Testis (tissue), 3 donors: ENCODE measurements around the gene QSOX1. TPM values are rescaled to one million over a fixed set of nuclear protein-coding genes. Genes with fewer than 3 reads are reported as not detected.
"Not testable (repeated sequence)": the region's sequence is repeated elsewhere in the genome, so short reads cannot be mapped to it uniquely, and the experiment has no call there.

Source experiments
- DNase-seq: peaks from one replicate; pipeline ENCODE4 v3.0.0-alpha.2; 2019
- H3K27ac ChIP-seq, 2 donors: fragments of 200-600 bp; sonication (generic); one replicate each; pipeline ENCODE4 v1.5.1; 2019
- H3K27me3 ChIP-seq: fragments of 200-600 bp; sonication (generic); one replicate; pipeline ENCODE4 v1.5.1; 2019
- H3K36me3 ChIP-seq: fragments of 200-600 bp; sonication (generic); one replicate; pipeline ENCODE4 v1.5.1; 2017; ENCODE audit warnings: low read depth; ENCODE audit errors: missing control alignments
- H3K4me1 ChIP-seq: fragments of 200-600 bp; sonication (generic); one replicate; pipeline ENCODE4 v1.5.1; 2019
- H3K4me3 ChIP-seq, 2 donors: fragments of 200-600 bp; sonication (generic); one replicate each; pipeline ENCODE4 v1.5.1; 2017 to 2019
- H3K9me3 ChIP-seq: fragments of 200-600 bp; sonication (generic); one replicate; pipeline ENCODE4 v1.5.1; 2017
- POLR2A ChIP-seq: fragments of 450-650 bp; IDR thresholded peaks from one replicate; pipeline ENCODE4 v1.6.1; 2017; ENCODE audit warnings: antibody characterized with exemption, mild to moderate bottlenecking, moderate library complexity
- WGBS, 2 donors: methylation state at CpG; one replicate each; pipeline ENCODE4 v1.1.5; 2018; 5-methylcytosine and 5-hydroxymethylcytosine counted together
- intact Hi-C: fragments of 100-400 bp; cut with DNase I; formaldehyde crosslinking; loops from one replicate; pipeline ENCODE4 v1.15.1; 2023; ENCODE audit warnings: low total_unique reads
- polyA plus RNA-seq: library from polyadenylated mRNA; stranded (reverse); fragments of 350-450 nt; fragmentation: Illumina TruSeq; extraction: RNeasy Lipid Tissue Mini Kit (QIAGEN cat#74804); gene quantifications from one replicate; pipeline ENCODE4 v1.2.3, GENCODE V29; 2014; ENCODE audit warnings: low read depth, low replicate concordance; ENCODE audit not compliant: insufficient read depth
- total RNA-seq, 2 donors: library from RNA; depleted of rRNA; stranded (reverse); fragments of >200 nt; gene quantifications; one replicate each; pipeline ENCODE4 v1.2.3, GENCODE V29; 2016
- TF ChIP-seq, protein P1 (sequence below), 3 experiments: fragments of 450-650 bp in 2 of 3; fragments of 200-600 bp in 1 of 3; sonication (generic) in 1 of 3; IDR thresholded peaks; one replicate each; pipeline ENCODE4 v1.5.1; 2016 to 2019; ENCODE audit warnings: antibody characterized with exemption in 3 of 3, mild to moderate bottlenecking in 2 of 3, moderate library complexity in 1 of 3

The QSOX1 gene
- total and polyA plus RNA-seq, 3 donors from 2014 or later = 285 to 691 (median 566) TPM

DNA sequence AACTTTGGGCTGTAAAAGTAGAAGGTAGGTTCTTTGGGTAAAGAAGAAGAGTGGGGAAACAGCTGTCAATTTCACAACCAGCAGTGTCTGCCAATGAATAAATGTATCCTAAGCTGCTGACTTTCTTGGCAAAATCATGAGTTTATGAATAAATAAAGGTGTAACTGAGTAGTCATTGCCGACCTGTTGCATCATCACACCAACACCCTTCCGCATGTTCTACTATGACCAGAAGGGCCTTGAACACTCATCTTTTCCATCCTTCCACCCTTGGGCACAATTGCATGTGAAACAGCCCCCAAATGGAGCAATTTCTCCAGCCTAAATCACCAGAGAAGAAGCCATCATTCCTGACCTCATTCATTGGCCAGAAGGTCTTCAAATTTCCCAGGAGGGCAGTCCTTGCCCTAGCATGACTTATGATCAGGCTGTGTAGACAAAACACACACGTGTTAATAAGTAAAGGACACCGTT is 31.2 kb upstream of the QSOX1 start:
- H3K4me3 ChIP-seq = no peak overlapping the region
- intact Hi-C loops = no loop called here
- WGBS, 2 donors = 79 to 88% methylated on average over 4 of the region's 4 CpGs
- H3K27ac ChIP-seq = no peak overlapping the region
- no peaks in the 10 kb centered on the region for H3K4me1 ChIP-seq
- no peak for DNase-seq
- TF ChIP-seq, protein P1, sequence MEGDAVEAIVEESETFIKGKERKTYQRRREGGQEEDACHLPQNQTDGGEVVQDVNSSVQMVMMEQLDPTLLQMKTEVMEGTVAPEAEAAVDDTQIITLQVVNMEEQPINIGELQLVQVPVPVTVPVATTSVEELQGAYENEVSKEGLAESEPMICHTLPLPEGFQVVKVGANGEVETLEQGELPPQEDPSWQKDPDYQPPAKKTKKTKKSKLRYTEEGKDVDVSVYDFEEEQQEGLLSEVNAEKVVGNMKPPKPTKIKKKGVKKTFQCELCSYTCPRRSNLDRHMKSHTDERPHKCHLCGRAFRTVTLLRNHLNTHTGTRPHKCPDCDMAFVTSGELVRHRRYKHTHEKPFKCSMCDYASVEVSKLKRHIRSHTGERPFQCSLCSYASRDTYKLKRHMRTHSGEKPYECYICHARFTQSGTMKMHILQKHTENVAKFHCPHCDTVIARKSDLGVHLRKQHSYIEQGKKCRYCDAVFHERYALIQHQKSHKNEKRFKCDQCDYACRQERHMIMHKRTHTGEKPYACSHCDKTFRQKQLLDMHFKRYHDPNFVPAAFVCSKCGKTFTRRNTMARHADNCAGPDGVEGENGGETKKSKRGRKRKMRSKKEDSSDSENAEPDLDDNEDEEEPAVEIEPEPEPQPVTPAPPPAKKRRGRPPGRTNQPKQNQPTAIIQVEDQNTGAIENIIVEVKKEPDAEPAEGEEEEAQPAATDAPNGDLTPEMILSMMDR (IDR thresholded peaks at IDR 0.05) = no peak
- no peak for TF ChIP-seq POLR2A
- no peaks in the 10 kb centered on the region for H3K9me3 ChIP-seq
- H3K27me3 ChIP-seq = no peaks in the 10 kb centered on the region
- H3K36me3 ChIP-seq = no peaks in the 10 kb centered on the region

DNA sequence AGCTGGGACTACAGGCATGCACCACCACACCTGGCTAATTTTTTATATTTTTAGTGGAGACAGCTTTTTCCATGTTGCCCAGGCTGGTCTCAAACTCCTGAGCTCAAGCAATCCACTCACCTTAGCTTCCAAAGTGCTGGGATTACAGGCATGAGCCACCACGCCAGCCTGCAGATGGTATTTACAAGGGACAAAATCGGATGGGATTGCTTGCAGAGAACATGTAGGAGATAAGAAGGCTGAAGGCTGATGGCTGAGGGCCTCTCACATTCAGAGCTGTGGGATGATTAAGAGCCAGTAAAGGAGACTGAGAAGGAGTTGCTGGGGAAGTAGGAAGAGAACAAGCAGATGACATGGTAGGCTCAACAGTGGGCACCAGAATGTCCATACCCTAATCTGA is 24.0 kb upstream of the QSOX1 start:
- no peak for TF ChIP-seq POLR2A
- H3K9me3 ChIP-seq = no peaks in the 10 kb centered on the region
- peaks cover 19% of the 10 kb centered on the region for H3K4me1 ChIP-seq
- no peak overlapping the region for H3K27ac ChIP-seq
- DNase-seq = no peak
- intact Hi-C loops = no loop called here
- WGBS, 2 donors = 79 to 86% methylated on average over 2 of the region's 2 CpGs
- H3K27me3 ChIP-seq = no peaks in the 10 kb centered on the region
- H3K36me3 ChIP-seq = no peaks in the 10 kb centered on the region
- no peak overlapping the region for H3K4me3 ChIP-seq

- Histone ChIP-seq H3K9me3 (no peaks in the 10 kb centered on the region), H3K36me3 (no peaks in the 10 kb centered on the region), H3K4me3 (no peak overlapping the region), H3K27me3 (no peaks in the 10 kb centered on the region), H3K27ac (no peak overlapping the region), H3K4me1 (peaks cover 19% of the 10 kb centered on the region)
- intact Hi-C loops = no loop called here
- DNase-seq = no peak
- TF ChIP-seq, protein P1 (IDR thresholded peaks at IDR 0.05) = no peak
- TF ChIP-seq POLR2A = no peak
- WGBS, 2 donors = 58 to 72% methylated on average over 5 of the region's 5 CpGs
Measured at GRCh38 chr1:180131510-180131909, 23.2 kb upstream of the QSOX1 start.

DNA sequence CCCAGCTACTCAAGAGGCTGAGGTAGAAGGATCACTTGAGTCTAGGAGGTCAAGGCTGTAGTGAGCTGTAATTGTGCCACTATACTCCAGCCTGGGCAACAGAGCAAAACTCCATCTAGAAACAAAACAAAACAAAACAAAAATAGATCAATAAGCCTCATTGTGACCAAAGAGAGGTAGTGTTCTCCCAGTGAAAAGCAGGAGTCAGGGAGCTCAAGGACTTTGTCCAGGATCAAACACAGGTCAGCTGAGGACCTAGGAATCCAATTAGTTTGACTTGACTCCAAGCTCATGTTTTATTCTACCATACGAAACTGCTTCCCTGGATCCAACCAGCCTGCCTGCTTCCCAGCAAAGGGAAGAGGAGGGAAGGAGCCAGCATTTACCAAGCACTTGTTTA is 21.5 kb upstream of the QSOX1 start:
- H3K27ac ChIP-seq = peak overlapping the region; percentile 67
- peaks cover 19% of the 10 kb centered on the region for H3K4me1 ChIP-seq
- H3K9me3 ChIP-seq = no peaks in the 10 kb centered on the region
- DNase-seq = no peak
- no peaks in the 10 kb centered on the region for H3K27me3 ChIP-seq
- no peaks in the 10 kb centered on the region for H3K36me3 ChIP-seq
- 40 to 43% methylated on average over 1 of the region's 1 CpG for WGBS, 2 donors
- H3K4me3 ChIP-seq = no peak overlapping the region
- TF ChIP-seq, protein P1 (IDR thresholded peaks at IDR 0.05) = no peak
- no peak for TF ChIP-seq POLR2A
- intact Hi-C loops = no loop called here

DNA sequence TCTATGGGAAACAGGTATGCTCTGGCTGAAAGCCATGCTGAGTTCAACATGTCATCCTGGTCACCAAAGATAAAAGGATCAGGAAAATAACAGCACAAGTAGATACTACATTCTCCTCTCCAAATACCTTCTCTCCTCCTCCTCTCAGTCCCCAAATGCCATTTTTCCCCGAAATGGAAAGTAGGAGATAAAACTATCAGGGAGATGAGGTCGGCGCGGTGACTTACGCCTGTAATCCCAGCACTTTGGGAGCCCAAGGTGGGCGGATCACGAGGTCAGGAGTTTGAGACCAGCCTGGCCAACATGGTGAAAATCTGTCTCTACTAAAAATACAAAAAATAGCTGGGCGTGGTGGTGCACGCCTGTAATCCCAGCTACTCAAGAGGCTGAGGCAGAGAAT is 21.0 kb upstream of the QSOX1 start:
- peak overlapping the region; percentile 67 for H3K27ac ChIP-seq
- 70 to 76% methylated on average over 9 of the region's 9 CpGs for WGBS, 2 donors
- H3K4me1 ChIP-seq = peaks cover 19% of the 10 kb centered on the region
- H3K9me3 ChIP-seq, intact Hi-C loops, H3K27me3 ChIP-seq, H3K36me3 ChIP-seq, DNase-seq, H3K4me3 ChIP-seq: not testable (repeated sequence)

- DNase-seq = no peak
- Histone ChIP-seq H3K27me3 (no peaks in the 10 kb centered on the region), H3K9me3 (no peaks in the 10 kb centered on the region), H3K4me1 (peaks cover 19% of the 10 kb centered on the region), H3K4me3 (no peak overlapping the region), H3K36me3 (no peaks in the 10 kb centered on the region), H3K27ac (no peak overlapping the region)
- TF ChIP-seq POLR2A = no peak
- TF ChIP-seq, protein P1 (IDR thresholded peaks at IDR 0.05) = no peak
- intact Hi-C loops = no loop called here
- WGBS, 2 donors = 30 to 70% methylated on average over 1 of the region's 1 CpG
Measured at GRCh38 chr1:180135535-180135934, 19.1 kb upstream of the QSOX1 start.
